IPS-NIHi11 (cell line): ENCODE data around the gene GRM1.

Source experiments
- DNase-seq: peaks from one replicate; pipeline ENCODE4 v3.0.0; 2012; ENCODE audit warnings: mixed read lengths, low spot score

The GRM1 gene

GRCh38 chr6:146097586-146097985 lies 68.7 kb downstream of the GRM1 start:
- DNase-seq = no peak

GRCh38 chr6:146100776-146101175 lies 71.9 kb downstream of the GRM1 start:
- no peak for DNase-seq

- DNase-seq = no peak
Measured at GRCh38 chr6:146103416-146104072, 74.7 kb downstream of the GRM1 start.

- DNase-seq = no peak
Measured at GRCh38 chr6:146106532-146106931, 77.7 kb downstream of the GRM1 start.

- DNase-seq = no peak
Measured at GRCh38 chr6:146110990-146111389, 82.1 kb downstream of the GRM1 start.

GRCh38 chr6:146111881-146112450 lies 83.1 kb downstream of the GRM1 start:
- DNase-seq = no peak

- DNase-seq = no peak
Measured at GRCh38 chr6:146113084-146113623, 84.3 kb downstream of the GRM1 start.

- DNase-seq = no peak
Measured at GRCh38 chr6:146123616-146124015, 94.8 kb downstream of the GRM1 start.

- no peak for DNase-seq
Measured at GRCh38 chr6:146127447-146128215, 98.8 kb downstream of the GRM1 start.

- no peak for DNase-seq
Measured at GRCh38 chr6:146133866-146134265, 105.0 kb downstream of the GRM1 start.

- no peak for DNase-seq
Measured at GRCh38 chr6:146135167-146135566, 106.3 kb downstream of the GRM1 start.

- no peak for DNase-seq
Measured at GRCh38 chr6:146146836-146147235, 118.0 kb downstream of the GRM1 start.

GRCh38 chr6:146149770-146150169 lies 120.9 kb downstream of the GRM1 start:
- peak; percentile 8 for DNase-seq

- no peak for DNase-seq
Measured at GRCh38 chr6:146153040-146153758, 124.3 kb downstream of the GRM1 start.

GRCh38 chr6:146154197-146154596 lies 125.3 kb downstream of the GRM1 start:
- peak; percentile 18 for DNase-seq

GRCh38 chr6:146161664-146162063 lies 132.8 kb downstream of the GRM1 start:
- DNase-seq = no peak

- DNase-seq = no peak
Measured at GRCh38 chr6:146169872-146170271, 141.0 kb downstream of the GRM1 start.

GRCh38 chr6:146177785-146178184 lies 148.9 kb downstream of the GRM1 start:
- DNase-seq = no peak

GRCh38 chr6:146183831-146184230 lies 155.0 kb downstream of the GRM1 start:
- DNase-seq = no peak

GRCh38 chr6:146184701-146185100 lies 155.8 kb downstream of the GRM1 start:
- DNase-seq = no peak

- no peak for DNase-seq
Measured at GRCh38 chr6:146189131-146189530, 160.3 kb downstream of the GRM1 start.

GRCh38 chr6:146190581-146190980 lies 161.7 kb downstream of the GRM1 start:
- no peak for DNase-seq
